CD4-positive, alpha-beta memory T cell (primary cell): ENCODE measurements around the gene SIL1. TPM values are rescaled to one million over a fixed set of nuclear protein-coding genes. Genes with fewer than 3 reads are reported as not detected.
A peak's percentile ranks its signal among the peaks of the same experiment; 100 is the strongest.

Experiments used
- CTCF ChIA-PET: fragments of 350-600 bp; sonication (Branson Sonifier 250); formaldehyde crosslinking; loops from one replicate; lab custom pipeline; 2021; ENCODE audit warnings: inconsistent platforms; ENCODE audit not compliant: partially characterized antibody; lab: Charles Lee
- POLR2A ChIA-PET: fragments of 350-600 bp; sonication (Branson Sonifier 250); formaldehyde crosslinking; loops from one replicate; lab custom pipeline; 2021; ENCODE audit not compliant: partially characterized antibody; lab: Charles Lee
- DNase-seq, 5 donors: peaks; one replicate each; pipeline versions ENCODE4 v3.0.0 to v3.0.0-alpha.2; 2020 to 2022; ENCODE audit warnings: mixed read lengths in 1 of 5
- H3K27ac ChIP-seq: one replicate; pipeline ENCODE4 v1.7.0; 2013; ENCODE audit warnings: low read depth, low read length
- H3K27me3 ChIP-seq: 2 replicates; pipeline ENCODE4 v1.7.0; 2013; ENCODE audit warnings: mild to moderate bottlenecking, low read length, moderate library complexity; ENCODE audit not compliant: insufficient read depth
- H3K36me3 ChIP-seq: 2 replicates; pipeline ENCODE4 v1.7.0; 2013; ENCODE audit warnings: mild to moderate bottlenecking, low read length, moderate library complexity; ENCODE audit not compliant: insufficient read depth
- H3K4me1 ChIP-seq: 2 replicates; pipeline ENCODE4 v1.7.0; 2013; ENCODE audit warnings: mild to moderate bottlenecking, low read length, moderate library complexity; ENCODE audit not compliant: insufficient read depth
- H3K4me3 ChIP-seq, 2 donors: one replicate each; pipeline ENCODE4 v1.7.0; 2013; ENCODE audit warnings: low read length in 2 of 2, mild to moderate bottlenecking in 1 of 2
- H3K9me3 ChIP-seq, 2 donors: one replicate each; pipeline ENCODE4 v1.7.0; 2013; ENCODE audit warnings: low read length in 2 of 2, control low read depth in 1 of 2; ENCODE audit not compliant: control insufficient read depth in 1 of 2
- H3K27ac Mint-ChIP-seq, 7 donors: one replicate each; pipeline ENCODE4 v1.8.0; 2020 to 2021; ENCODE audit warnings: mixed read lengths in 7 of 7, mild to moderate bottlenecking in 6 of 7, inconsistent platforms in 3 of 7, moderate library complexity in 3 of 7
- H3K27me3 Mint-ChIP-seq, 2 donors: one replicate each; pipeline ENCODE4 v1.8.0; 2020 to 2021; ENCODE audit warnings: mixed read lengths in 2 of 2
- H3K36me3 Mint-ChIP-seq, 2 donors: one replicate each; pipeline ENCODE4 v1.8.0; 2020 to 2021; ENCODE audit warnings: mixed read lengths in 2 of 2, inconsistent platforms in 1 of 2, mild to moderate bottlenecking in 1 of 2
- H3K4me1 Mint-ChIP-seq, 4 donors: one replicate each; pipeline ENCODE4 v1.8.0; 2020 to 2021; ENCODE audit warnings: mixed read lengths in 4 of 4, mild to moderate bottlenecking in 1 of 4
- H3K4me3 Mint-ChIP-seq, 8 donors: one replicate each; pipeline ENCODE4 v1.8.0; 2020 to 2021; ENCODE audit warnings: mixed read lengths in 8 of 8, mild to moderate bottlenecking in 7 of 8, moderate library complexity in 6 of 8, inconsistent platforms in 3 of 8
- H3K9me3 Mint-ChIP-seq, 8 donors: one replicate each; pipeline ENCODE4 v1.8.0; 2020 to 2021; ENCODE audit warnings: mixed read lengths in 8 of 8, mild to moderate bottlenecking in 5 of 8, inconsistent platforms in 3 of 8, moderate library complexity in 1 of 8
- intact Hi-C: fragments of 100-400 bp; cut with micrococcal nuclease; formaldehyde crosslinking; loops from one replicate; pipeline ENCODE4 v1.15.1; 2023
- polyA plus RNA-seq, 2 donors: library from polyadenylated mRNA; unstranded; fragments of 300-500 nt; fragmentation: Illumina TruSeq; gene quantifications; one replicate each; pipeline ENCODE4 v1.2.3, GENCODE V29; 2021
- total RNA-seq, 2 experiments: library from RNA; stranded (reverse); gene quantifications; one replicate each; pipeline ENCODE4 v1.2.3, GENCODE V29; 2021

The SIL1 gene
- total and polyA plus RNA-seq, 4 experiments from 2014 or later: 12.2 to 16.7 (median 14.4) TPM

GRCh38 chr5:138910546-138911185 lies 287.5 kb downstream of the SIL1 start:
- Histone ChIP-seq H3K27me3 (no peaks in the 10 kb centered on the region), H3K9me3 (no peaks in the 10 kb centered on the region), H3K4me3 (no peak overlapping the region), H3K36me3 (no peaks in the 10 kb centered on the region), H3K27ac (no peak overlapping the region), H3K4me1 (no peaks in the 10 kb centered on the region)
- no peak overlapping the region for H3K4me3 Mint-ChIP-seq
- peaks cover 5 to 18% of the 10 kb centered on the region in 2 donors for H3K36me3 Mint-ChIP-seq
- peaks cover 0 to 6% (median 0%) of the 10 kb centered on the region in 4 donors for H3K4me1 Mint-ChIP-seq
- no peak for DNase-seq
- peak overlapping the region in 1 of 7 donors; percentile 49 for H3K27ac Mint-ChIP-seq
- no peaks in the 10 kb centered on the region for H3K27me3 Mint-ChIP-seq
- intact Hi-C loops: no loop called here
- H3K9me3 Mint-ChIP-seq: no peaks in the 10 kb centered on the region
- ChIA-PET CTCF (no interaction called here), POLR2A (no interaction called here)

- Mint-ChIP-seq H3K36me3 (peaks cover 5 to 14% of the 10 kb centered on the region in 2 donors), H3K4me3 (no peak overlapping the region), H3K27ac (no peak overlapping the region), H3K4me1 (peaks cover 0 to 6% (median 0%) of the 10 kb centered on the region in 4 donors), H3K9me3 (no peaks in the 10 kb centered on the region), H3K27me3 (no peaks in the 10 kb centered on the region)
- Histone ChIP-seq H3K27ac (no peak overlapping the region), H3K27me3 (no peaks in the 10 kb centered on the region), H3K4me1 (no peaks in the 10 kb centered on the region), H3K4me3 (no peak overlapping the region), H3K9me3 (no peaks in the 10 kb centered on the region), H3K36me3 (no peaks in the 10 kb centered on the region)
- DNase-seq: no peak
- intact Hi-C loops: no loop called here
- POLR2A ChIA-PET: no interaction called here
- CTCF ChIA-PET: no interaction called here
Measured at GRCh38 chr5:138909734-138910133, 288.4 kb downstream of the SIL1 start.

- H3K4me1 Mint-ChIP-seq: peaks cover 2 to 13% (median 5%) of the 10 kb centered on the region in 4 donors
- intact Hi-C loops: no loop called here
- DNase-seq: no peak
Measured at GRCh38 chr5:138905541-138905940, 292.6 kb downstream of the SIL1 start.

GRCh38 chr5:138903130-138903775 lies 294.9 kb downstream of the SIL1 start:
- Histone ChIP-seq H3K27me3 (no peaks in the 10 kb centered on the region), H3K9me3 (no peaks in the 10 kb centered on the region), H3K27ac (no peak overlapping the region), H3K4me1 (peaks cover 4% of the 10 kb centered on the region), H3K36me3 (no peaks in the 10 kb centered on the region), H3K4me3 (no peak overlapping the region)
- peaks cover 5 to 15% (median 9%) of the 10 kb centered on the region in 4 donors for H3K4me1 Mint-ChIP-seq
- no peaks in the 10 kb centered on the region for H3K27me3 Mint-ChIP-seq
- H3K36me3 Mint-ChIP-seq: peaks cover 9 to 18% of the 10 kb centered on the region in 2 donors
- H3K9me3 Mint-ChIP-seq: no peaks in the 10 kb centered on the region
- DNase-seq: no peak
- CTCF ChIA-PET: no interaction called here
- no peak overlapping the region for H3K27ac Mint-ChIP-seq
- POLR2A ChIA-PET: no interaction called here
- intact Hi-C loops: no loop called here
- no peak overlapping the region for H3K4me3 Mint-ChIP-seq

More at GRCh38 chr5:138905541-138905940, 292.6 kb downstream of the SIL1 start:
- POLR2A ChIA-PET: no interaction called here
- Histone ChIP-seq H3K36me3 (no peaks in the 10 kb centered on the region), H3K27ac (no peak overlapping the region), H3K27me3 (no peaks in the 10 kb centered on the region), H3K9me3 (no peaks in the 10 kb centered on the region), H3K4me3 (no peak overlapping the region), H3K4me1 (no peaks in the 10 kb centered on the region)
- H3K9me3 Mint-ChIP-seq: no peaks in the 10 kb centered on the region
- H3K27me3 Mint-ChIP-seq: no peaks in the 10 kb centered on the region
- peaks cover 10 to 18% of the 10 kb centered on the region in 2 donors for H3K36me3 Mint-ChIP-seq
- CTCF ChIA-PET: no interaction called here
- H3K27ac Mint-ChIP-seq: no peak overlapping the region
- H3K4me3 Mint-ChIP-seq: no peak overlapping the region

- intact Hi-C loops: no loop called here
- CTCF ChIA-PET: no interaction called here
Measured at GRCh38 chr5:138901716-138902115, 296.5 kb downstream of the SIL1 start.

GRCh38 chr5:138900281-138900965 lies 297.7 kb downstream of the SIL1 start:
- no peak for DNase-seq
- H3K27me3 Mint-ChIP-seq: no peaks in the 10 kb centered on the region
- H3K36me3 Mint-ChIP-seq: peaks cover 6 to 14% of the 10 kb centered on the region in 2 donors
- ChIA-PET CTCF (no interaction called here), POLR2A (no interaction called here)
- no peaks in the 10 kb centered on the region for H3K9me3 ChIP-seq
- no peaks in the 10 kb centered on the region for H3K9me3 Mint-ChIP-seq
- no peaks in the 10 kb centered on the region for H3K27me3 ChIP-seq
- no peaks in the 10 kb centered on the region for H3K36me3 ChIP-seq
- no peak overlapping the region for H3K27ac ChIP-seq
- H3K4me3 Mint-ChIP-seq: no peak overlapping the region
- intact Hi-C loops: no loop called here
- peak overlapping the region in 1 of 7 donors; percentile 35 for H3K27ac Mint-ChIP-seq
- peaks cover 5 to 15% (median 9%) of the 10 kb centered on the region in 4 donors for H3K4me1 Mint-ChIP-seq
- H3K4me1 ChIP-seq: peaks cover 4% of the 10 kb centered on the region
- no peak overlapping the region for H3K4me3 ChIP-seq

More at GRCh38 chr5:138901716-138902115, 296.5 kb downstream of the SIL1 start:
- peaks cover 9 to 15% of the 10 kb centered on the region in 2 donors for H3K36me3 Mint-ChIP-seq
- H3K4me1 Mint-ChIP-seq: peaks cover 5 to 15% (median 9%) of the 10 kb centered on the region in 4 donors
- Histone ChIP-seq H3K9me3 (no peaks in the 10 kb centered on the region), H3K27me3 (no peaks in the 10 kb centered on the region), H3K4me3 (no peak overlapping the region), H3K4me1 (peaks cover 4% of the 10 kb centered on the region), H3K36me3 (no peaks in the 10 kb centered on the region), H3K27ac (no peak overlapping the region)
- H3K9me3 Mint-ChIP-seq: no peaks in the 10 kb centered on the region
- POLR2A ChIA-PET: no interaction called here
- H3K27me3 Mint-ChIP-seq: no peaks in the 10 kb centered on the region
- no peak overlapping the region for H3K4me3 Mint-ChIP-seq
- peak overlapping the region in 1 of 7 donors; percentile 19 for H3K27ac Mint-ChIP-seq
- DNase-seq: no peak

GRCh38 chr5:138898742-138899141 lies 299.4 kb downstream of the SIL1 start:
- Histone ChIP-seq H3K27ac (no peak overlapping the region), H3K36me3 (no peaks in the 10 kb centered on the region), H3K4me3 (no peak overlapping the region), H3K4me1 (peaks cover 4% of the 10 kb centered on the region), H3K27me3 (no peaks in the 10 kb centered on the region), H3K9me3 (no peaks in the 10 kb centered on the region)
- Mint-ChIP-seq H3K36me3 (peaks cover 3 to 13% of the 10 kb centered on the region in 2 donors), H3K9me3 (no peaks in the 10 kb centered on the region), H3K27me3 (no peaks in the 10 kb centered on the region), H3K4me1 (peaks cover 5 to 15% (median 10%) of the 10 kb centered on the region in 4 donors), H3K27ac (no peak overlapping the region), H3K4me3 (no peak overlapping the region)
- intact Hi-C loops: no loop called here
- no peak for DNase-seq
- ChIA-PET CTCF (no interaction called here), POLR2A (no interaction called here)
